OCI-LY3 (cell line): ENCODE measurements around the gene DAAM2.

Experiments
- CTCF ChIP-seq: fragments of 200-600, 300-600 bp; sonication (generic); IDR thresholded peaks from 2 replicates; pipeline ENCODE4 v1.5.1; 2014; ENCODE audit warnings: antibody characterized with exemption, low read length, low read depth
- EZH2phosphoT487 ChIP-seq: fragments of 200-600 bp; shearing (Covaris generic); IDR thresholded peaks from 2 replicates; pipeline ENCODE4 v1.6.1; 2018; ENCODE audit warnings: antibody characterized with exemption, mixed run types, low read depth

GRCh38 chr6:39886871-39887270 is 94.7 kb downstream of the DAAM2 start:
- no peak for TF ChIP-seq CTCF
- no peak for TF ChIP-seq EZH2phosphoT487
